HG02588 (cell line): Measurements from ENCODE around the gene LDLRAD2.
"Not testable (repeated sequence)": the region's sequence is repeated elsewhere in the genome, so short reads cannot be mapped to it uniquely, and the experiment has no call there.

ENCODE experiments used
- ATAC-seq: cut with Tn5 transposase; IDR thresholded peaks from one replicate; pipeline ENCODE4 v1.9.1; 2021; ENCODE audit warnings: mild to moderate bottlenecking, moderate library complexity; ENCODE audit not compliant: unreplicated experiment

Gene LDLRAD2

DNA sequence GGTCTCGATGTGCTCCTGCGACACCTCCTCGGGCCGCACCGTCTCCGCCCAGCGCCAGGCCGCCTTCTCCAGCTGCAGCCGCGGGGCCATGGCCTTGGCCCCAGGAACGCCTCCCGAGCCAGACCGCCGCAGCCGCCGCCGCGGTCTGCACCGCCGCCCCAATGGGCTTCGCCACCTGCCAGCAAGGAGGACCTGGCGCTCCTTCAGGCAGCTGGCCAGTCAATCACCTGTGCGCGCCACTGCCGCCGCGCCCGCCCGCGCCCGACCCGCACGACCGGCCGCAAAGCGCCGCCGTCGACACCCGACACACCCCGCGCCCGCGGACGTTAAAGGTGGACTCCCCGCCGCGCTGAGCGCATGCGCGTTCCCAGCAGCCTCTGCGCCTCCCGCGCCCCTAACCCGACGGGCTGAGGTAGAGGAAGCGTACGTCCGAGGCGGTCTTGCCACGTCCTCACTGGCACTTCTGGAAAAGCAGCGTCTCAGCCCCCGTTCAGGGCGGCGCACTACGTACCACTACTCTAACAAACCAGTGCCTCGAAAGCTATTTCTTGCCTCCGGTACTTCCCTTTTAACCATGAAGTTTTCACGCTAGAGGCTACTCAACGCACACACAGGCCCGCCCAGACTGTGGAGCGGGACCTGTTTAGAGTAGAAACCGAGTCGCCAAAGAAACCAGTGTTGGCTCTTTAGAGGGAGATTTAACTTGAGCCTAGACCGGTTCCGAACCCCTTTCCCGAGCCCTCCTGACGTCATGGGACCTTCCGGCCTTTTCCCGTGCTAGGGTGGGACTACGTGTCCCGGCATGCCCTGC is 29.0 kb upstream of the LDLRAD2 start, which contains the start of gene USP48:
USP48 (minus strand) TSS at position 282 of the 811 bp plus-strand sequence; CDS start at position 90, 192 bp downstream.
- ATAC-seq: peak; percentile 67

DNA sequence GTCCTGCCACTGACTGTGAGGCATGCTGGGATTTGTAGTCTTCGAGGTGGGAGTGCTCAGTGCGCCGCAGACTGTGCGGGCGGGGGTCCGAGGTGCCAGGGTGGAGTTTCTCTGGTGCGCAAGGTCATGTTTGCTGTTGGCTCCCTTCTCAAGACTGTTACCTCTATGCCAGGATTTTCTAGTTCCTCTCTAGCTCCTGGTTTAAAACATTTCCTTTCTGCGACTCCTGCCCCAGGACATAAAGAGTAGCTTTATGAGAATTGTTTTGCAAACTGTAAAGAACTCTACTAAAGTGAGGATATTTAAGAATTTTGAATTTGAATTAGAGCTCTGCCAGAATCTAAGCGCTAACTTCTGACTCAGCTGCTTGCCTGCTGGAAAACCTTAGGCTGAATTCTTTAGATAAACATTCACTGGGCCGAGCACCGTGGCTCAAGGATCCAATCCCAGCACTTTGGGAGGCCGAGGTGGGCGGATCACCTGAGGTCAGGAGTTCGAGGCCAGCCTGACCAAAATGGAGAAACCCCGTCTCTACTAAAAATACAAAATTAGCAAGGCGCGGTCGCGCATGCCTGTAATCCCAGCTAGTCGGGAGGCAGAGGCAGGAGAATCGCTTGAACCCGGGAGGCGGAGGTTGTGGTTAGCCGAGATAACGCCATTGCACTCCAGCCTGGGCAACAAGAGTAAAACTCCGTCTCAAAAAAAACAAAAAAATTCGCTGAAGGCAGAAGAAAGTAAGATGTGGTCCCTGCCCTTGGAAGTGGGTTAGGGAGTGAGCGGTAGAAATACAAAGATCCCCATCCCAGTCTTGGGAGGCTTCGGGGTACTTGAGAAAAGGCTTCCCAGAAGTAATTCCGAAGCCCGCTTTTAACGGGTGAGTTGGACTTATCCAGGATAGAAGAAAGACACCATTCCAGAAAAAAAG is 28.1 kb upstream of the LDLRAD2 start:
- ATAC-seq: no peak

DNA sequence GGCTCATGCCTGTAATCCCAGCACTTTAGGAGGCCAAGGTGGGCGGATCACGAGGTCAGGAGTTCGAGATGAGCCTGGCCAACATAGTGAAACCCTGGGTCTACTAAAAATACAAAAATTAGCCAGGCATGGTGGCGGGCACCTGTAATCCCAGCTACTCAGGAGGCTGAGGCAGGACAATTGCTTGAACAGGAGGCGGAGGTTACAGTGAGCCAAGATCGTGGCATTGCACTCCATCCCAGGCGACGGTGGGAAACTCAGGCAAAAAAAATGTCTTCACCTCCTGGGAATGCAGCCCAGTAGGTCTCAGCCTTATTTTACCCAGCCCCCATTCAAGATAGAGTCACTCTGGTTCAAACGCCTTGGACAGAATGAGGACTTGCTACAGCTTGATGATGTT is 26.3 kb upstream of the LDLRAD2 start:
- ATAC-seq: not testable (repeated sequence)

DNA sequence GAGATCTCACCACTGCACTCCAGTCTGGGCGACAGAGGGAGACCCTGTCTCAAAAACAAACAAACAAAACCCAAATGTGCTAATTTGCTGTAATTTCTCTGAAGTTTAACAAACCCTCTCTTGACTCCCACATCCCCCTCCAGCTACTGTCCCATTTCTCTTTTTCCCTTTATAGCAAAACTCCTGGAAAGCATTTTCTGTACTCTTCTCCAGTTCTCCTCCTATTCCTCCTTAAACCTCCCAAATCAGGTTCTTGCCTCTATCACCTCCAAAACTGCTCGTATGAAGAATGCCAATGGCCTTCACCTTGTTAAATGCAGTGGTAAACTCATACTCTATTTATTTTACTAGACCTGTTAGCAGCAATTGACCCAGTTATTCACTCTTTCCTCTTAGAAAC is 25.4 kb upstream of the LDLRAD2 start:
- no peak for ATAC-seq

DNA sequence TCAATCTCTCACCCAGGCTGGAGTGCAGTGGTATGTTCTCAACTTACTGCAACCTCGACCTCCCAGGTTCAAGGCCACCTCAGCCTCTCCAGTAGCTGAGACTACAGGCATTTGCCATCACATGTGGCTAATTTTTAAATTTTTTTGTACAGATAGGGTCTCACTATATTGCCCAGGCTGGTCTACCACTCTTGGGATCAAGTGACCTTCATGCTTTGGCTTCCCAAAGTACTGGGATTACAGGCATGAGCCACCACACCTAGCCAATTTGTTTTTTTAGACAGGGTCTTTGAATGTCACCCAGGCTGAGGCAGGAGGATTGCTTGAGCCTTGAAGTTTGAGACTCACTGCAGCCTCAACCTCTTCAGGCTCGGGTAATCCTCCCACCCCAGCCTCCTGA is 19.0 kb upstream of the LDLRAD2 start:
- ATAC-seq: no peak

DNA sequence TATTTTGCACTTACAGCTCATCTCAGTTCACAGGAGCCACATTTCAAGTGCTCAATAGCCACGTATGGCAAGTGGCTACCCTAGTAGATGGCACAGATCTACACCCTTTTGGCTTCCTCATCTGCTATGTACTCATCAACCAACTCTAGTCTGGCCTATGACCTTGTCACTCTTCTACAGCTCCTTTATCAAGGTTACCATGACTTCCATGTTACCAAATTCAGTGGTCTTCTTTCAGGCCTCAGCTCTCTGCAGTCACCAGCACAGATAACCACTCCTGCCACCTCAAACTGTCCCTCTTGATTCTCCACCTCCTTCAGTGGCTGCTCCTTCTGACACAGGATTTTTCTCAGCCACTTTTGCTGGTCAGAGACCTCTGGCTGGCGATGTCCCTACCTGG is 17.4 kb upstream of the LDLRAD2 start:
- no peak for ATAC-seq

DNA sequence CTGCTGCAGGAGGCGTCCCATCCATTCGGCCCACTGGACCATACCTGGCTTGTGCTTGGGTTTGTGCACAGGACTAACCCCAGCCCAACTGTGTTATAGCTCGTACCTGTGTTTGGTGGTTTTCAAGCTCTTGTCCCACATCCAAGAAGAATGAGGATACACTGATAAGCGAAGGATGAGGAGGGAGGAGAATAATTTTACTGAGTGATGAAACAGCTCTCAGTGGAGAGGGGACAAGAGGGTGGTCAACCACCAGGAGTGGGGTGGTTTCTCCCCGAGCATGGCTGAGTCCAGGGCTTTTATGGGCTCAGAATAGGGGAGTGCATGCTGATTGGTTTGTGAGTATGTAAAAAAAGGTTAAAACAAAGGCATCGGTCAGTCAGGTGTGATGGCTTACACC is 17.0 kb upstream of the LDLRAD2 start:
- no peak for ATAC-seq

DNA sequence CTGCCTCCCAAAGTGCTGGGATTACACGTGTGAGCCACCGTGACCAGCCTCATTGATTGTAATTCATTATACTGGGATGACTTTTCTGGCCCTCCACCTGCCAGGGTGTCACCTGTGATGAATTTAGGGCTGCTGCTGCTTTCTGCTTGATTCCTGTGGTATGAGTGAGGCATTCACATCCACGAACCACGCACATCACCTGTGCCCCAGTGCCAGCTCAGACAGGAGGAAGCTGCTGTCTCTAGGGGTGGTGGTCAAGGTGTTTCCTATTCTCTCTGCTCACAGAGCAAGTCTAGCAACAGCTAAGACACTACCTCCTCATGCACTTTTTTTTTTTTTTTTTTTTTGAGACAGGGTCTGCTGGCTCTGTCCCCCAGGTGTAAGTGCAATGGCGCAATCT is 12.3 kb upstream of the LDLRAD2 start:
- ATAC-seq: no peak

DNA sequence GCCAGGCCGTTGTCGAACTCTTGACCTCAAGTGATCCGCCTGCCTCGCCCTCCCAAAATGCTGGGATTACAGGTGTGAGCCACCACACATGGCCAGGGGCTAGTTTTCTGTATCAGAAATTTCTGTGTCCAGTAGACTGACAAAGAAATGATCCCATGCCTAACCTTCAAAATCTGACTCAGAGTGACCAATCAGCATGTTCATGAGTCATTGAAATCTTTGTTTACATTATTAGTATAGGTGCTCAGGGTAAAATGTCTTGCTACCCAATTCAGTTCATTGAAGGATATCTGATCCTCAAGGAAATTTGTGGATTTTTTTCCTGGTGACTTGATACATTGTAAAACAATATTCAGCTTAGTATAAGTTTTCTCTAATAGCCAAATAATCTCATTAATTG is 11.0 kb upstream of the LDLRAD2 start:
- no peak for ATAC-seq

DNA sequence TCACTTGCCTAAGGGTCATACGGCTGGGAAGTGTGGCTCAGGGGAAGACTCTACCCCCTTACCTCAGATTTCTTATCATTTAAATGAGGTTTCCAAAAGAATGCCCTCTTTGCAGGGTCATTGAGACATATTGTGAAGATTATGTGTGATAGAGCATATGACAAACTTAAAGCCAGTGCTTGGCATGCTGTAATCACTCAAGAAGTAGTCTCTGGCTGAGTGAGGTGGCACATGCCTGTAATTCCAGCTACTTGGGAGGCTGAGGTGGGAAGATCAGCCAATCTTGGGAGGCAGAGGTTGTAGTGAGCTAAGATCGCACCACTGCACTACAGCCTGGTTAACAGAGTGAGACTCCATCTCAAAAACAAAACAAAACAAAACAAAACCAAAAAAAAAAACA is 7.5 kb upstream of the LDLRAD2 start:
- ATAC-seq: no peak

DNA sequence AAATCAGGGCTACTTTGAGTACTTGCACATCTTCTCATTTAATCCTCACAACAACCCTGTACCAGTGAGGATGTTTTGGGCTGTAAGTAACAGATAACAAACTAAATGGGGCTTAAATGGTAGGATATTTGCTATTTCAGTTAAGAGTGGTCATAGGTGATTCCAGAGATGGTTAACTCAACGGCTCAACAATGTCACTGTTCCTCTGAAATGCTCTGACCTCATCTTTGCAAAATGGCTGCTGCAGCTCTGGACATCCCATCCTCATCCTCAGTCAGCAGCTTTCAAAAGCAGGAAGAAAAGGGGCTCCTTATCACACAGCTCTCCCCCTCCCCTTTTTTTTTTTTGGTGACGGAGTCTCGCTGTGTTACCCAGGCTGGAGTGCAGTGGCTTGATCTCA is 1.5 kb downstream of the LDLRAD2 start:
- no peak for ATAC-seq

DNA sequence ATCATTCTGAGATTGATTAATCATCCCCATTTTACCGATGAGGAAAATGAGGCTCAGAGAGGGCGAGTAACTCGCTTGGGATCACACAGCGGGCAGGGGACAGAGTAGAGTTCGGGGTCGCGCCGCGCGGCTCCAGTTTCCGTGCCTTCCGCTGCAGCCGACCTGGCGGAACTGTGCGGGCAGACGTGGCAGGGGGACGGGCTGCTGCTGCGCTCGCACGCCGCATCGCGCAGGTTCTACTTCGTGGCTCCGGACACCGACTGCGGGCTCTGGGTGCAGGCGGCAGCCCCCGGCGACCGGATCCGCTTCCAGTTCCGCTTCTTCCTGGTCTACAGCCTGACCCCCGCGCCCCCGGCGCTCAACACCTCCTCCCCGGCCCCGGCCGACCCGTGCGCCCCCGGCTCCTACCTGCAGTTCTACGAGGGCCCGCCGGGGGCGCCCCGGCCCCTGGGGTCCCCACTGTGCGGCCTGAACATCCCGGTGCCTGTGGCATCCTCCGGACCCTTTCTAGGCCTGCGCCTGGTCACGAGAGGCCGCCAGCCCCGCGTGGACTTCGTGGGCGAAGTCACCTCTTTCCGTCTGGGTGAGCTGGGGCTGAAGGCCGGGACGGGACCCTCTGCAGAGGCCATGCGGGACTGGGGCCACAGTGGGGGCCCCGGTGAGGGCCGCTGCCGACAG is 2.3 kb downstream of the LDLRAD2 start:
- no peak for ATAC-seq

DNA sequence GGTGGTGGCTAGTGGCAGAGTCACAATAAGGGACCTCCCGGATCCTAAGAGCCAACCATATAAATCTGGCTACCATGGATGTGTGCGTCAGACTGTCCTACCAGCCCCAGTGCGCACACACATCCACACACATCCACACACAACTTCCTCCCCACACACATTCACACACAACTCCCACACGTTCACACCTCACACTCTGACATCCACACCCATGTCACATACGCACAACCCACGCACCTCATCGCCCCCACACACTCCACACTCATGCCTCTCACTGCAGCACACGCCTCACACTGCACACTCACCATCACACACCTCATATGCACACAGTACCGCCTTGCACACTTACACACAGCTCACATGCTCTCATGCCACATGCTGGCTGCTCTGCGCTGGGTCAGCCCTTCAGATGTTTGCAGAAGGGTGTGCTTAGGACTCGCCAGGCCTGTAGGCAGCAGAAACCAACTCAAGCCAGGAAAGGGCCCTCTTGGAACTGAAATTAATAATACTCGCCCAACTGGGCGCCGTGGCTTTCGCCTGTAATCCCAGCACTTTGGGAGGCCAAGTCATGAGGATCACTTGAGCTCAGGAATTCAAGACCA is 3.0 kb downstream of the LDLRAD2 start:
- ATAC-seq: no peak

DNA sequence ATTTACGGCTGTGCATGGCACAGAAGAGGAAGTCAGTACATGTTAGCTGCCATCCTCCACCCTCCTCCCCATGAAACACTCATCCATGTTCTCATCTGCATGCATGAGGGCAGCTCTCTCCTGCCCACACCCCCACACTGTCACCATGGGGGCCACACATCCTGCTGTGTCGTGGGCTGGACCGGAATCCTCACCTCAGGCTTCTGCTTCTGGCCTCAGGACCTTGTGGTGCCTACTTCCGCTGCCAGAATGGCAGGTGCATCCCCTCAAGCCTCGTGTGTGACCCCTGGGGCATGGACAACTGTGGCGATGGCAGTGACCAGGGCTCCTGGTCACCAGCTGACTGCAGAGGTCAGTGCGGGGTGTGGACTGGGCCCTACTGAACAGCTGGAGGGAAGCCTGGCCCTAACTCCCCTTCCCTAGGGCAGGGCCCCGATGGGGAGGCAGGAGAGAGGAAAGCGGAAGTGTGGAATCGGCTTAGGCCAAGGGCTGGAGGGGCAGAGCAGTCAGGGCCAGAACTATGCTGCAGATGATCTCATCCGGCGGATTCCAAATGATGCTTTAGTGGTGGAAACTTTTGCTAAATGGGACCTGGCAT is 3.8 kb downstream of the LDLRAD2 start:
- no peak for ATAC-seq

DNA sequence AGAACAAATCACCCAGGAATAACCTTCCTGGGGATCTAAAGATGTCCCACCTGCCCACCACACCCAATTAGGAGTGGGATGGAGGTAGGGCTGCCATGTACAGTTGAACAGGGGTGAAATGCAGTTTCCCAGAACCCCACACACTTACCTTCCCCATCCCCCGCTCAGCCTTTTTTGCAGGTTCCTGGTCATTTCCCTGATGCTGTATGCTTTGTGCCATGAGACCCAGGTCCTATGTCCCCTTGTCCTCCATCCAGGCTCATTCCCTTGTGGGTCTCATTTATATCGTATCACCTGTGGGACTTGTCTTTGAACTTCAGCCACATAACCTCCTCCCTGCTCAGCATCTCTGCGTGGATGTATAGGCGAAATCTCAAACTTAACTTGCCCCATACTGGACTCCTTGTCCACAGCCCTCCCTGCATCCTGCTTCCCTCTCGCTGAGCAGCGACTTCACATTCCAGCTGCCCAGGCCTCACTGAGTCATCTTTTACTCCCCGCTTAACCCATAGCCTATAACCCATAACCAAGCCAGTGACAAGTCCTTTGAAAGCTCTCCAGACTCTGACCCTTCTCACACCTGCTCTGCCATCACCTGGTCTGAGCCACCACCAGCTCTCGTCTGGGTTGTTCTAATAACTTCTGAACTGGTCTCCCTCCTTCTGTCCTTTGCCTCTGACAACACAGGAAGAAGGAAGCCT is 4.7 kb downstream of the LDLRAD2 start:
- no peak for ATAC-seq

DNA sequence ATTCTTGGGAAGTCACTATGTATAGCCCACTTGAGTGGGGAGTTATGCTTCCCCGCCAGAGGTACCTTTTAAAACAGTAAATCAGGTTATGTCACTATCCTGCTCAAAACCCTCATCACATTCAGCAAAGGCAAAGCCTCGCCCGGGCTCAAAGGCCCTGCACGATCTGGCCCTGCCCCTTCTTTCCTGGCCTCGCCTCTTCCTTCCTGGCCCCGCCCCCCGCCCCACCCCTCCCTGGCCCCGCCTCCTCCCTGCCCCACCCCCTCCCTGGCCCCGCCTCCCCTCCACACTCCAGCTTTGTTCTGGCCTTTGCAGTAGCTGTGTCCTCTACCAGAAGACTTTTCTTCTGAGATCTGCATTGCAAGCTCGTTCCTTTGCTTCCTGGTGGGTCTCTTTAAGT is 6.6 kb downstream of the LDLRAD2 start:
- ATAC-seq: no peak

DNA sequence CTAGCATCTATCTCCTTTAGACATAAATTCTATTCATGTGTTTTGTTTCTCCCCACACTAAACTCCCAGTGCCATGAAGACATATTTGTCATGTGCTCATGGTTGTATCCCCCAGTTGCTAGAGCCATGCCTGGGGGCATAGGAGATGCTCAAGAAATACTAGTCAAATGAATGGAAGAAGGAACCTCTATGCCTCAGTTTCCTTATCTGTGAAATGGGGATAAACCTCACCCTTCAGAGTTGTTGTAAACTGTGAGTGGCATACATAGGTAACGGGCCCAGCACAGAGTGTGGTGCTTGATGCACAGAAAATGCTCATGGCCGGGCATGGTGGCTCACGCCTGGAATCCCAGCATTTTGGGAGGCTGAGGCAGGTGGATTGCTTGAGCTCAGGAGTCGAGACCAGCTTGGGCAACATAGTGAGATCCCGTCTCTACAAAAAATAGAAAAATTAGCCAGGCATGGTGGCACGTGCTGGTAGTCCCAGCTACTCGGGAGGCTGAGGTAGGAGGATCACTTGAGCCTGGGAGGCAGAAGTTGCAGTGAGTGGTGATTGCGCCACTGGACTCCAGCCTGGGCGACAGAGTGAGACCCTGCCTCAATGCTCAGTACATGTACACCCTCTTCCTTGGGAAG is 8.7 kb downstream of the LDLRAD2 start:
- ATAC-seq: no peak

DNA sequence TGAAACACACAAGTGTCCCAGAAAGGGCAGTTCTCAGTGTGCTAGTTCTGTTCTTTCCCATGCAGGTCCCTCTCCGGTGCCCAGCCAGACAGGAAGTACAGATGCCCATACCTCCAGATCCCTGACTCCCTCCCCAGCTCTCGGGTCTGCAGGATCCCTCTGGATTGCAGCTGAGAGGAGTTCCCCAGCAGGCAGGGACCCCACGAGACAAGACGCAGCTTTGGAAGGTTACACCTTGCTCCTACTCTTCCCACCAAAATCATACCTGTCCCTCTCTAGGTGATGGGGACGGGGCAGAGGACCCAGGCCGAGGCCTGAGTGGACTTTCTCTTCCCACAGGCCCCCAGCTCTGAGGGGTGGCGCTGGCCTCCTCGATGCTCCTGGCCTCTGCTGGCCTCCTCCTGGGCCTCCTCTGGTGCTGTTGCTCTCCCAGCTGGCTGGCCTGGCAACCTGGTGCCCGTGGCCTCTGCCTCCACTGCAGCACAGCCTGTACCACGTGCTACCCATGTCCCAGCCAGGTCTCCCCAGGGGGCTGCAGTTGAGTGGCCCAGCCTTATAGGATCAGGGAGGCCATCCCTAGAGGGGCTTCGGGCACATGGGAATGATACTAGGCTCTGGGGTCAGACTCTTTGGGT is 9.4 kb downstream of the LDLRAD2 start:
- no peak for ATAC-seq

DNA sequence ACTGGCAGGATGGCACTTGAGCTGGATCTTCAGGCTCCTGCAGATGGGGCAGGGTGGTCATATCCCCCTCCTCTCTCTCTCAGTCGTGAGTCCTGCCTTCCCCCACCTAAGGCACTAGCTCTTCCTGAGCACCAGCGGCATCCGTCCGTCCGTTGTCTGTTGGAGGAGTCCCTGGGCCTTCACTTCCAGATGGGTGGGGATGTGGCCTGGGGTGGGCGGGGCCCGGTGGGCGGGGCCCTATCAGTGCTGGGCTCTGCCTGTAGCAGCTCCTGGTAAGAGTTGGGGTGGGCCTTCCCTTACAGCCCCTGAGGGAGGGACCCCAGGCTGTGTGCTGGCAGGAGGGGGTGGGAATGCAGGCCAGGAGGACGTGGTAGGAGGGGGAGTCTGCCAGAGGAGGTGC is 10.3 kb downstream of the LDLRAD2 start:
- ATAC-seq: no peak
